Stimulated activated CD8-positive, alpha-beta memory T cell treated with anti-CD3 and anti-CD28 coated beads, Interleukin-4, amount 100 ng/mL, for 48 hours (primary cell): Measurements from ENCODE around the gene CAPN7.

Experiments
- DNase-seq: peaks from one replicate; pipeline ENCODE4 v3.0.0-alpha.2; 2020

The CAPN7 gene

DNA sequence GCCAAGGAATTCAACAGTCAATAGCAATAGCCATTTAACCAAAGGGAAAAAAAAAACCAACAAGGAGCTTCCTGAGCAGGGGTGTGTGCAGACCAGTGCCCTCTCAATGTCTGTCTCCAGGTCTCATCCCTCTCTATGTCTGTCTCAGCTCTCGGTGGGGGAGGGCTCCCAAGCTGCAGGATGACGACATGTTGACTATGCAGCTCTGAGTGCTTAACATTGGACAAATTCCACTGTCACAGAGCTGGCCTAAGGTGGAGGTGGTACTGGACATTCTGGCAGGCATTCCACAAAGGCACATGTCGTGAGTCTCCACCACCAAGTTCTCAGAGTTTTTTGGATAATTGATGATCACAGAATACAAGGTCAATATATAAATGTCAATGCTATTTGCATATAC lies 2.0 kb upstream of the CAPN7 start:
- no peak for DNase-seq

DNA sequence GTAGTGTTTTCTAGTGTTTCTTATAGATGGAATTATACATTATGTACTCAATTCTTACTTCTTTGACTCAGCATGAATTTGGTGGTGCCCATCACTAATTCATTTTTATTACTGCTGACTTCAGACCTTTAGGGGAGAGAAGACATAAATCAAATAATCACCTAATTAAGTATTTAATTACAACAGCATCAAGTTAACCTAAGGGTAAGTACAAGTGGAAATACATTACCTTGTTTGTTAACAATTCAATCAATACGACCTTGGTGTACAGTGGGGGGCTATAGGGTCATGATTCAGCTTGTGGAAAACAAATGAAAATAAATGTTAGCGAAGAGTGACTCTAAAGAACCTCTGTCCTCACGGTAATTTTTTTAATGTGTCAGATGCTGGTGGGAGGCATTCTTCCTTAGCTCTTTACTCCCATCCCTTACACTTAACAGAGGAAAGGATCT lies 538 bp upstream of the CAPN7 start:
- no peak for DNase-seq

DNA sequence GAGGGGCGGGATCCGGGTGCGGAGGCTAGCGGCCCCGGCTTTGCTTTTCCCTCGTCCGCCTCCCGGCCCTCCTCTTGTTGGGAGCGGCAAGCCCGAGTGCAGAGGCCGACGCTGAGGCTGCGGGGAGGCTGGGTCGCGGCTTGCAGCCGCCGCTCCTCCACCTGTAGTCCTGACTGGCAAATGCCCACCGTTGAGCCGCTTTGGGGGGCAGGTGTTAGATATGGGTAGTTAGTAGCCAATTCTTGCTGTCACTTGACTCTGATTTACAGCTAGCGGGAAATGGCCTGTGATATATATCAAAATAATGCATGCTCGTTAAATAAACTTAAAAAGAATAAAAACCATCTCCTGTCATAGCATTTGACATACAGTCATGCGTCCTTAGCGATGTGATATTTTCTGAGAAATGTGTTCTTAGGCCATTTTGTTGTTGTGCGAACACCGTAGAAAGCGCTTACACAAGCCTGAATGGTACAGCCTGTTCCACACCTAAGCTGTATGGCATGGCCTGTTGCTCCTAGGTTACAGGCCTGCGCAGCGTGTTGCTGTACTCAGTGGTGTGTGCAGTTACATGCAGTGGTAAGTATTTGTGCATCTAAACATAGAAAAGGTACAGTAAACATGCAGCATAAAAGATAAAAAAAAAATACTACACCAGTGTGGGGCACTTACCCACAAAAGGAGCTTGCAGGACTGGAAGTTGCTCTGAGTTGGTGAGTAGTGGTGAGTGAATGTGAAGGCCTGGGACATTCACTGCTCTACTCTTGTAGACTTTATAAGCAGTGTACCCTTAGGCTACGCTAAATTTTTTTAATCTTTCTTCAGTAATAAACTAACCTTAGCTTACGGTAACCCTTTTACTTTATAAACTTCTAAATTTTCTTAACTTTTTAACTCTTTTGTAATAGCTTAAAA lies 873 bp downstream of the CAPN7 start:
- peak; percentile 38 for DNase-seq

DNA sequence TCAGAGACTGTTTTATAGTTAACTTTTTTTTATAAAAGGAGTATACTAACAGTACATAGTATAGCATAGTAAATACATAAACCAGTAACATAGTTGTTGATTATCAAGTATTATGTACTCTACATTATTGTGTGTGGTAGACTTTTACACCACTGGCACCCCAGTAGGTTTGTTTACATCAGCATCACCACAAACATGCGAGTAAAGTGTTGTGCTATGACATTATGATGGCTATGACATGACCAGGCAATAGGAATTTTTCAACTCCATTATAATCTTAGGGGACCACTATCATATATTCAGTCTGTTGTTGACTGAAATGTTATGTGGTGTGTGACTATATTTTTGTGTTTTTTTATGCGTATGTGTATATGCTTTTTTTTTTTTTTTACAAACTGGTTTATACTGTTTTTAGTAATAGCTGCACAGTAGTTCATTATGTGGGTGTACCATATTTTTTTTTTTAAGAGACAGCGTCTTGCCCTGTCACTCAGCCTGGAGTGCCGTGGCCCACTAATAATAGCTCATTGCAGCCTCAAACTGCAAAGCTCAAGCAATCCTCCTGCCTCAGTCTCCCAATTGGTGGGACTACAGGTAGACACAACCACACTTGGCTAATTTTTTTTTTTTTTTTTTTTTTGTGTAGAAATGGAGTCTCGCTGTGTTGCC lies 1.9 kb downstream of the CAPN7 start:
- DNase-seq, result no peak

GRCh38 chr3:15211937-15212336 lies 5.9 kb downstream of the CAPN7 start:
- no peak for DNase-seq

DNA sequence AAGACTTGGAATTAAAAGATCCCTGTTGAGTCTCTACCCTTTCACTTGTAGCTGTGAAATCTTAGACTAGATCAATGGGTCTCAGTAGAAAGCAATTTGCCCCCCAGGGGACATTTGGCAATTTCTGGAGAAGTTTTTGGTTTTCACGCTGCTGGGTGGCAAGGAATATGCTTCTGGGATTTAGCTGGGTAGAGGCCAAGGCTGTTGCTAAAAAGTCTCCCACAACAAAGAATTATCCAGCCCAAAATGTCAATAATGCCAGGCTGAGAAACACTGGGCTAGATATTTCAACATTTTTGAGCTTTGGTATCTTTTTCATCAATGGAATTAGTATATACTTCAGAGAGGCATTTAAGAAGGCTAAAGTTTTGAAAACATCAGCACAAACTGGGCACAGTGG lies 8.7 kb downstream of the CAPN7 start:
- no peak for DNase-seq

DNA sequence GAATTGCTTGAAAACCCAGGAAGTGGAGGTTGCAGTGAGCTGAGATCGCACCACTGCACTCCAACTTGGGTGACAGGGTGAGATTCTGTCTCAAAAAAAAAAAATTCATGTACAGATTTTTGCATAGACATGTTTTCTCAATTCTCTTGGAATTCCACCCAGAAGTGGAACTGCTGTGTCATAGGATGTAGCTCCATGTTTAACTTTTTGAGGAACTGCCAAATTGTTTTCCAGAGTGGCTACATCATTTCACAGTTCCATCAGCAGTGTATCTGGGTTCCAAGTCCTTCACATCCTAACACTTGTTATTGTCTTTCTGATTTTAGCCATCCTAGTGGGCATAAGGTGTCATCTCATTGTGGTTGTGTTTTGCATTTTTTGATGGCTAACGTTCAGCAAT lies 9.9 kb downstream of the CAPN7 start:
- DNase-seq, result no peak

DNA sequence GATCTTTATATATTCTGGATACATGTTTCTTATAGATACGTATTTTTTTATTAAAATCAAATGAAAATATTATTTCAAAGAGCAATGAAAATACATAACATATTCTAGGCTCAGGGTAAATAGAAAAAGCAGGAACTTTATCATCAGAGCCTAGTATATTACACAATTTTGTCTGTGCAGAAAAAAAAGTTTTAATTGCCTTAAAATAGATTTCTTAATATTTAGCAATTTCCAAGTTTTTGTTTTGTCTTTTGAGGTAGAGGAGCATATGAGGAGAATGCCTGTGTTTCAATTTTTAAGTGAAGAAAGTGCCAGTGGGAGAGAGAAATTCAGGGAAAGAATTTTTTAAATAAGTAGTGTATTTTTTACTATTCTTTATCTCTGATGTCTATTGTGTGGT lies 10.5 kb downstream of the CAPN7 start:
- no peak for DNase-seq

DNA sequence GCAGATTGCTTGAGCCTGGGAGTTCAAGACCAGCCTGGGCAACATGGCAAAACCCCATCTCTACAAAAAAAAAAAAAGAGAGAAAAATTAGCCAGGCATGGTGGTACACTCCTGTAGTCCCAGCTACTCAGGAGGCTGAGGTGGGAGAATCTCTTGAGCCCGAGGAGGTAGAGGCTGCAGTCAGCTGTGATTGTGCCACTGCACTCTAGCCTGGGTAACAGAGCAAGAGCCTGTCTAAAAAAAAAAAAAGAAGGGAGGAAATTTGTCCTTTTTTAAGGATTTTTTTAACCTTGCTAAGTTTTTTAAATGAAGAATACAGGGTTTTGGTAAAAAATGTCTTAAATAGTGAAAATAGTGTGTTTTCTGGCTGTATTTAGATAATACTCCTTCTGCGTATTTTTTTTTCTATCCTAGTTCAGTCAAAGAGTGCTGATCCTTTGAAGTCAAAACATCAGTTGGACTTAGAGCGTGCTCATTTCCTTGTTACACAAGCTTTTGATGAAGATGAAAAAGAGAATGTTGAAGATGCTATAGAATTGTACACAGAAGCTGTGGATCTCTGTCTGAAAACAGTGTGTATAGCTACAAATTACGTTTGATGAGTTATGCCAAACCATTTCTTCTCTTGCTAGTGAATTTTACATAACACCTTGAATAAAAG lies 11.1 kb downstream of the CAPN7 start:
- DNase-seq, result no peak

DNA sequence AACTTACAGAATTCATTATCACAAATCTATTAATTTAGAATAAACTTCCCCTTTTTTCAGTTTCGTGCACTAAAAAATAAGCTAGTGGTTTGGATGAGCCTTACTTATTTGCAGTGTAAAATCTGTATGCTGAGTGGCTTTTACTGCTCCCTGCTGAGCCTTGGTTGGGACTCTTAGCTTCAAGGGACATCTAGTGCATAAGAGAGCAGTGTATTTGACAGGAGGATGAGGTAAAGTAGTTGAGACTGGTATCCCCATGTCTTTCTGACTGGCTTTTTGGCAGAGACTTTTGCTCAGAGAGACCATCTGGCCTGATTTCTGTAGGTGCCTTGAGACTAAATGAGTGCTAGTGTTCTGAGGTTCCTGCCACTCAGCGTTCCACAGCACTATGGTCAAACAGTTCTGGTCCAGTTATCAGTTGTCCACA lies 11.8 kb downstream of the CAPN7 start:
- DNase-seq, result no peak

DNA sequence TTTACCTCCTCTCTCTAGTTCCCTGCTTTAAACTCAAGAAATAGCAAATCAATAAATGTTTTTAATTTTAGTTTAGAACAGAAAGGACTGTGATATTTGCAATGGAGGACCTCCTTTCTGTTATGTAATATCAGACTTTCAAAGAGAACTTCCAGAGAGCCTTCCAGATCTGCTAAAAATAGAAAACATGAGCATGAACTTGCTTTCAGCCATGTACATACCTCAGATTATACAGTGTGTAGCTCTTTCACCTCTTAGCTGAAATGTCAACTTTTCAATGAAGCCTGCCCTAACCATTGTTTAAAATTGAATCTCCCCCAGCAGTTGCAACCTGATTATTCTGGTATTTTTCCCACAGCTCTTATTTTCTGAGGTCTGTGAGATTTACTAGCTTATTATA lies 12.6 kb downstream of the CAPN7 start:
- no peak for DNase-seq

- no peak for DNase-seq
These were observed 14.0 kb downstream of the CAPN7 start for GRCh38 chr3:15220056-15220455.

GRCh38 chr3:15220661-15221060 lies 14.6 kb downstream of the CAPN7 start:
- DNase-seq, result no peak

DNA sequence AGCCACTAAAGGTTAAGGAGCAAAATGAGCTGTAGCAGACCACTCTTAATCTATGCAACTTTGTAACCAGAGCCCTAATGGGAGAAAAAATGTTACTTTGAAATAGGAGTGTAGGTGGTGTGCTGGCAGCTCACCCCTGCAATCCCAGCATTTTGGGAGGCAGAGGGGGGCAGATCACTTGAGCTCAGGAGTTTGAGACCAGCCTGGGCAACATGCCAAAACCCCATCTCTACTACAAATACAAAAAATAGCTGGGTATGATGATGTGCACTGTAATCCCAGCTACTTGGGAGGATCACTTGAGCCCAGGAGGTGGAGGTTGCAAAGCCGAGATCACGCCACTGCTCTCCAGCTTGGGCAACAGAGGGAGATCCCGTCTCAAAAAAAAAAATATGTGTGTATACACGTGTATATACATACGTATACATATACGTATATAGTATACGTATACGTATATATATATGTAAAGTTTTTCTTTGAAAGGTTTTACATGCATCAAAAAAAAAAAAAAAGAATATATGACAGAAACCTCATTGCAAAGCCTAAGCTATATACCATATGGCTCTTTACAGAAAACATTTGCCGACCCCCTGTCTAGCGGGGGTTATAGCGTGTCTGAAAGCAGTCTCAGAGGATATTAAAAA lies 15.7 kb downstream of the CAPN7 start:
- no peak for DNase-seq

DNA sequence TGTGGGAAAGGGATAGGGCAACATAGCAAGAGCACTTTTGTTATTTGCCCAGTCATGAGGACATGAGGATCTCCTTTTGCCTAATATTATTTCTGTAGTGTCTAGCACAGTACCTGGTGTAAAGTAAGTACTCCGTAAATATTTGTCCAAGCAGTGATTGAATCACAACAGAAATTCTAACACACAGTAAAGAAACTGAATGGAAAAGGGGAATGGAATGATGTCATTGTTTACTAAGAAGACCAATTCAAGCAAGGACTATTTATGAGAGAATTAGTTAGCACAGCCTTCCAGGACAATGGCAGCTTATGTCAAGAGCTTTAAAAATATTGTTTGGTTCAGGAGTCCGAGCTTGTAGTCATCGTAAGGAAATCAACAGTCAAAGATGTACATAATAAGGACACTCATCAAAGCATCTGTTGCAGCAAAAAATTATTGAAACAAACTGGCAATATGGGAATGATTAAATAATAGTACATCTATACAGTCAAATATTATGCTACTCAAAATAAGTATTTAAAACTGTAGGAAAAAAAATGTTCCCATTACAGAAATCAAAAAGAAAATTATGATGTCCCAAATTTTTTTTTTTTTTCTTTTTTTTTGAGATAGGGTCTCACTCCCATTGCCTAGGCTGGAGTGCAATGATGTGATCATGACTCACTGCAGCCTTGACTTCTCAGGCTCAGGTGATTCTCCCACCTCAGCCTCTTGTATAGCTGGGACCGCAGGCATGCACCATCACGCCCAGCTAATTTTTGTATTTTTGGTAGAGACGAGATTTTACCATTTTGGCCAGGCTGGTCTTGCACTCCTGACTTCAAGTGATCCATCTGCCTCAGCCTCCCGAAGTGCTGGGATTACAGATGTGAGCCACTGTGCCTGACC lies 17.9 kb downstream of the CAPN7 start:
- DNase-seq, result no peak

DNA sequence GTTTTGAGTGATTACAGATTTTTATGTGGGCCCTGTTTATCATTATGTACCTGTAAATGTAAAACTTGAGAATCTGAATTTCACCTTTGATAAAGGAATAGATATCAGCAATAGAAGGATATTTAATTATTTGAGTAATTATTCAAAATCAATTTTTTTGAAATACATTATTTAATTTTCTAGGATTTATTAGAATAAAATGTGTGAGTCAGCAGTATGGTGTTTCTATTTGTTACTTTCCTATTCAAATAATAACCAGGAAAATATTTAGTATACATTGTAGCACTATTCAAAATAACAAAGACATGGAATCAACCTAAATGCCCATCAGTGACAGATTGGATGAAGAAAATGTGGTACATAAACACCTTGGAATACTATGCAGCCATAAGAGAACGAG lies 22.1 kb downstream of the CAPN7 start:
- no peak for DNase-seq

DNA sequence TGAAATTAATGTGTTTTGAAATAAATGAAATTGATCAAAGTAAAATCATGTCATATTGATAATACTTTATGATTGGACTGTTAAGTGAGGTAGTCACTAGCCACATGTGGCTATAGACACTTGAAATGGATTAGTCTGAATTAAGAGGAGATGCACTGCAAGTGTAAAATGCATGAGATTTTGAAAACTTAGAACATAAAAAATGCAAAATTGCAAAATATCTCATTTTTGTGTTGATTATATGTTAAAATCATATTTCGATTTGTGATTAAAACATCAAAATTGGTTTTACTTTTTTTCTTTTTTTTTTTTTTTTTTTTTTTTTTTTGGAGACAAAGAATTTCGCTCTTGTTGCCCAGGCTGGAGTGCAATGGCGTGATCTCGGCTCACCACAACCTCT lies 23.2 kb downstream of the CAPN7 start:
- no peak for DNase-seq

DNA sequence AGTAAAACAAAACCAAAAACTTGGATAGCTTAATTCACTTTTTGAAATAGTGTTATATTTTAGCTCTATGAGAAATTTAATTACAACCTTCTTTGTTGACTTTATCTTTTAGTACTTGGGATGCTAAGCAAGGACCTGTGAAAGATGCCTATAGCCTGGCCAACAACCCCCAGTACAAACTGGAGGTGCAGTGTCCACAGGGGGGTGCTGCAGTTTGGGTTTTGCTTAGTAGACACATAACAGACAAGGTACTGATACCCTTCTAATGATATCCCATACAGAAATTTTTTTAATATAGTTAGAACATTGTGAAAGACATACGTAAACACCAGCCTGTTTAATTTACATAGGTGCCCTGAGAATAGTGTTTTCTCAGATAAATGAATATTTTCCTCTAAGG lies 35.3 kb downstream of the CAPN7 start:
- DNase-seq, result peak; percentile 61

GRCh38 chr3:15243822-15244482 lies 37.9 kb downstream of the CAPN7 start:
- no peak for DNase-seq

GRCh38 chr3:15246186-15246585 lies 40.1 kb downstream of the CAPN7 start:
- no peak for DNase-seq

GRCh38 chr3:15253023-15253697 lies 47.1 kb downstream of the CAPN7 start:
- DNase-seq, result no peak
